ENCODE results near the gene TMEM117.

TMEM117 gene

GRCh38 chr12:43893670-43894069, 57.8 kb downstream of the TMEM117 start:
- FAIRE-seq (no peak), DNase-seq (ENCODE audit: insufficient read length) (no peak)
- TF ChIP-seq POLR2A (IDR thresholded peaks at IDR 0.05; ENCODE audit: low read depth, low read length) (no peak), POLR2AphosphoS5 (IDR thresholded peaks at IDR 0.05; ENCODE audit: low read depth, low read length) (no peak), TAF1 (IDR thresholded peaks at IDR 0.05; ENCODE audit: borderline replicate concordance, low read depth, low read length) (no peak)

- TF ChIP-seq POLR2AphosphoS5 (IDR thresholded peaks at IDR 0.05; ENCODE audit: low read depth, low read length), result no peak
- TF ChIP-seq POLR2A (IDR thresholded peaks at IDR 0.05; ENCODE audit: low read depth, low read length), result no peak
- no peak for TF ChIP-seq TAF1 (IDR thresholded peaks at IDR 0.05; ENCODE audit: borderline replicate concordance, low read depth, low read length)
- no peak for DNase-seq (ENCODE audit: insufficient read length)
- FAIRE-seq, result no peak
Observed at GRCh38 chr12:43895580-43896206, 59.8 kb downstream of the TMEM117 start.

GRCh38 chr12:43896496-43896895, 60.6 kb downstream of the TMEM117 start:
- FAIRE-seq (no peak), DNase-seq (ENCODE audit: insufficient read length) (no peak)
- TF ChIP-seq POLR2AphosphoS5 (IDR thresholded peaks at IDR 0.05; ENCODE audit: low read depth, low read length), result no peak
- TF ChIP-seq POLR2A (IDR thresholded peaks at IDR 0.05; ENCODE audit: low read depth, low read length), result no peak
- TF ChIP-seq TAF1 (IDR thresholded peaks at IDR 0.05; ENCODE audit: borderline replicate concordance, low read depth, low read length), result no peak

- FAIRE-seq (no peak), DNase-seq (ENCODE audit: insufficient read length) (no peak)
- TF ChIP-seq POLR2AphosphoS5 (IDR thresholded peaks at IDR 0.05; ENCODE audit: low read depth, low read length) (no peak), TAF1 (IDR thresholded peaks at IDR 0.05; ENCODE audit: borderline replicate concordance, low read depth, low read length) (no peak), POLR2A (IDR thresholded peaks at IDR 0.05; ENCODE audit: low read depth, low read length) (no peak)
Observed at GRCh38 chr12:43898474-43898873, 62.6 kb downstream of the TMEM117 start.

GRCh38 chr12:43899574-43899973, 63.7 kb downstream of the TMEM117 start:
- TF ChIP-seq TAF1 (IDR thresholded peaks at IDR 0.05; ENCODE audit: borderline replicate concordance, low read depth, low read length) (no peak), POLR2A (IDR thresholded peaks at IDR 0.05; ENCODE audit: low read depth, low read length) (no peak), POLR2AphosphoS5 (IDR thresholded peaks at IDR 0.05; ENCODE audit: low read depth, low read length) (no peak)
- no peak for FAIRE-seq
- no peak for DNase-seq (ENCODE audit: insufficient read length)

GRCh38 chr12:43903686-43904085, 67.8 kb downstream of the TMEM117 start:
- DNase-seq (ENCODE audit: insufficient read length) (no peak), FAIRE-seq (no peak)
- TF ChIP-seq TAF1 (IDR thresholded peaks at IDR 0.05; ENCODE audit: borderline replicate concordance, low read depth, low read length) (no peak), POLR2AphosphoS5 (IDR thresholded peaks at IDR 0.05; ENCODE audit: low read depth, low read length) (no peak), POLR2A (IDR thresholded peaks at IDR 0.05; ENCODE audit: low read depth, low read length) (no peak)

- DNase-seq (ENCODE audit: insufficient read length) (no peak), FAIRE-seq (no peak)
- TF ChIP-seq POLR2AphosphoS5 (IDR thresholded peaks at IDR 0.05; ENCODE audit: low read depth, low read length) (no peak), POLR2A (IDR thresholded peaks at IDR 0.05; ENCODE audit: low read depth, low read length) (no peak), TAF1 (IDR thresholded peaks at IDR 0.05; ENCODE audit: borderline replicate concordance, low read depth, low read length) (no peak)
Observed at GRCh38 chr12:43912859-43913258, 77.0 kb downstream of the TMEM117 start.

GRCh38 chr12:43914391-43914790, 78.5 kb downstream of the TMEM117 start:
- DNase-seq (ENCODE audit: insufficient read length) (no peak), FAIRE-seq (no peak)
- TF ChIP-seq POLR2A (IDR thresholded peaks at IDR 0.05; ENCODE audit: low read depth, low read length) (no peak), TAF1 (IDR thresholded peaks at IDR 0.05; ENCODE audit: borderline replicate concordance, low read depth, low read length) (no peak)

- TF ChIP-seq POLR2AphosphoS5 (IDR thresholded peaks at IDR 0.05; ENCODE audit: low read depth, low read length) (no peak), POLR2A (IDR thresholded peaks at IDR 0.05; ENCODE audit: low read depth, low read length) (no peak), TAF1 (IDR thresholded peaks at IDR 0.05; ENCODE audit: borderline replicate concordance, low read depth, low read length) (no peak)
- no peak for FAIRE-seq
- DNase-seq (ENCODE audit: insufficient read length), result no peak
Observed at GRCh38 chr12:43914923-43915468, 79.1 kb downstream of the TMEM117 start.

- DNase-seq (ENCODE audit: insufficient read length), result no peak
- no peak for TF ChIP-seq POLR2AphosphoS5 (IDR thresholded peaks at IDR 0.05; ENCODE audit: low read depth, low read length)
- TF ChIP-seq TAF1 (IDR thresholded peaks at IDR 0.05; ENCODE audit: borderline replicate concordance, low read depth, low read length), result no peak
- no peak for TF ChIP-seq POLR2A (IDR thresholded peaks at IDR 0.05; ENCODE audit: low read depth, low read length)
- FAIRE-seq, result no peak
Observed at GRCh38 chr12:43917896-43918295, 82.0 kb downstream of the TMEM117 start.

GRCh38 chr12:43921666-43922337, 85.9 kb downstream of the TMEM117 start:
- no peak for FAIRE-seq
- no peak for TF ChIP-seq TAF1 (IDR thresholded peaks at IDR 0.05; ENCODE audit: borderline replicate concordance, low read depth, low read length)
- no peak for TF ChIP-seq POLR2A (IDR thresholded peaks at IDR 0.05; ENCODE audit: low read depth, low read length)
- TF ChIP-seq POLR2AphosphoS5 (IDR thresholded peaks at IDR 0.05; ENCODE audit: low read depth, low read length), result no peak

GRCh38 chr12:43930032-43930431, 94.2 kb downstream of the TMEM117 start:
- TF ChIP-seq TAF1 (IDR thresholded peaks at IDR 0.05; ENCODE audit: borderline replicate concordance, low read depth, low read length), result no peak
- no peak for TF ChIP-seq POLR2A (IDR thresholded peaks at IDR 0.05; ENCODE audit: low read depth, low read length)
- TF ChIP-seq POLR2AphosphoS5 (IDR thresholded peaks at IDR 0.05; ENCODE audit: low read depth, low read length), result no peak
- FAIRE-seq (no peak), DNase-seq (ENCODE audit: insufficient read length) (no peak)

More at GRCh38 chr12:43921666-43922337, 85.9 kb downstream of the TMEM117 start:
- no peak for DNase-seq (ENCODE audit: insufficient read length)

Measured in GM12892 (cell line).